SH-SY5Y (cell line): ENCODE data around the gene CDK10.

Experiments used
- GATA2 ChIP-seq: IDR thresholded peaks from 2 replicates; pipeline ENCODE4 v1.6.1; 2011; ENCODE audit warnings: mild to moderate bottlenecking, low read depth, low read length
- GATA3 ChIP-seq: IDR thresholded peaks from 2 replicates; pipeline ENCODE4 v1.6.1; 2011; ENCODE audit warnings: low read depth, mild to moderate bottlenecking, low read length, moderate library complexity

DNA sequence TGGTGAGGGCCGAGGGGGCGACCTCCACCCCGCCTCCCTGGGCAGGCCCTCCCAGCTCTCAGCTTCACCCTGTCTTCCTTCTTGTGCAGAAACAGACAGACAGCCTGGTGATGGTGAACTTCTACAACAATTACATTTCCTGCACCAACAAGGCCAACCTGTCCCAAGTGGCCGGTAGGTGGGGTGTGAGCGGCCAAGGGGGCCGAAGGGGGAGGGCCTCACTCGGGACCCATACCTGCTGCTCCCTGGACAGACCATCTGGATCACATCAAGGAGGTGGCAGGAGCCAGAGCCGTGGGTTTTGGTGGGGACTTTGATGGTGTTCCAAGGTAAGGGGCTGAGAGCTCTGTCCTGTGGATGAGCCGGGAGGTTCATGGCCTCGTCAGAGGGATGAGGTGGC, 49.1 kb upstream of the CDK10 start:
- TF ChIP-seq GATA2, result no peak
- no peak for TF ChIP-seq GATA3
